ENCODE measurements around the gene KCNQ1. TPM values are rescaled to one million over a fixed set of nuclear protein-coding genes. Genes with fewer than 3 reads are reported as not detected.

Gene KCNQ1
- total and polyA plus RNA-seq, 2 donors, result 6.3 to 9.1 TPM

- 91% methylated on average over 28 of the region's 28 CpGs for WGBS
- no peak for DNase-seq (ENCODE audit: extremely low spot score)
- H3K36me3 ChIP-seq (ENCODE audit: insufficient read depth), result no peaks in the 10 kb centered on the region
- no peak overlapping the region for H3K4me3 ChIP-seq (ENCODE audit: low read depth, low read length)
- H3K4me1 ChIP-seq (ENCODE audit: insufficient read depth), result no peaks in the 10 kb centered on the region
- H3K27ac ChIP-seq (ENCODE audit: low read depth), result no peak overlapping the region
Measured at GRCh38 chr11:2731130-2732125, 286.6 kb downstream of the KCNQ1 start.

- Histone ChIP-seq H3K36me3 (ENCODE audit: insufficient read depth) (no peaks in the 10 kb centered on the region), H3K27ac (ENCODE audit: low read depth) (no peak overlapping the region), H3K4me3 (ENCODE audit: low read depth, low read length) (no peak overlapping the region), H3K4me1 (ENCODE audit: insufficient read depth) (no peaks in the 10 kb centered on the region)
- DNase-seq (ENCODE audit: extremely low spot score), result no peak
- WGBS, result 93% methylated on average over 32 of the region's 32 CpGs
Measured at GRCh38 chr11:2732261-2732939, 287.6 kb downstream of the KCNQ1 start.

- DNase-seq (ENCODE audit: extremely low spot score), result no peak
- WGBS, result 95% methylated on average over 12 of the region's 12 CpGs
Measured at GRCh38 chr11:2732940-2733628, 288.3 kb downstream of the KCNQ1 start.

GRCh38 chr11:2734181-2735052 is 289.6 kb downstream of the KCNQ1 start:
- no peaks in the 10 kb centered on the region for H3K36me3 ChIP-seq (ENCODE audit: insufficient read depth)
- H3K4me1 ChIP-seq (ENCODE audit: insufficient read depth), result no peaks in the 10 kb centered on the region
- DNase-seq (ENCODE audit: extremely low spot score), result no peak
- WGBS, result 88% methylated on average over 32 of the region's 32 CpGs
- no peak overlapping the region for H3K4me3 ChIP-seq (ENCODE audit: low read depth, low read length)
- H3K27ac ChIP-seq (ENCODE audit: low read depth), result no peak overlapping the region

More at GRCh38 chr11:2732940-2733628, 288.3 kb downstream of the KCNQ1 start:
- Histone ChIP-seq H3K4me1 (ENCODE audit: insufficient read depth) (no peaks in the 10 kb centered on the region), H3K4me3 (ENCODE audit: low read depth, low read length) (no peak overlapping the region), H3K36me3 (ENCODE audit: insufficient read depth) (no peaks in the 10 kb centered on the region), H3K27ac (ENCODE audit: low read depth) (no peak overlapping the region)

GRCh38 chr11:2735053-2735589 is 290.3 kb downstream of the KCNQ1 start:
- H3K36me3 ChIP-seq (ENCODE audit: insufficient read depth), result no peaks in the 10 kb centered on the region
- no peak for DNase-seq (ENCODE audit: extremely low spot score)
- no peaks in the 10 kb centered on the region for H3K4me1 ChIP-seq (ENCODE audit: insufficient read depth)
- H3K4me3 ChIP-seq (ENCODE audit: low read depth, low read length), result no peak overlapping the region
- 95% methylated on average over 12 of the region's 12 CpGs for WGBS
- no peak overlapping the region for H3K27ac ChIP-seq (ENCODE audit: low read depth)

- DNase-seq (ENCODE audit: extremely low spot score), result no peak
- no peak overlapping the region for H3K27ac ChIP-seq (ENCODE audit: low read depth)
- 95% methylated on average over 21 of the region's 21 CpGs for WGBS
- H3K36me3 ChIP-seq (ENCODE audit: insufficient read depth), result no peaks in the 10 kb centered on the region
- H3K4me3 ChIP-seq (ENCODE audit: low read depth, low read length), result no peak overlapping the region
- H3K4me1 ChIP-seq (ENCODE audit: insufficient read depth), result no peaks in the 10 kb centered on the region
Measured at GRCh38 chr11:2736577-2737225, 291.9 kb downstream of the KCNQ1 start.

GRCh38 chr11:2737226-2737590 is 292.4 kb downstream of the KCNQ1 start:
- no peak for DNase-seq (ENCODE audit: extremely low spot score)
- Histone ChIP-seq H3K36me3 (ENCODE audit: insufficient read depth) (no peaks in the 10 kb centered on the region), H3K4me3 (ENCODE audit: low read depth, low read length) (no peak overlapping the region), H3K27ac (ENCODE audit: low read depth) (no peak overlapping the region), H3K4me1 (ENCODE audit: insufficient read depth) (no peaks in the 10 kb centered on the region)
- 81% methylated on average over 7 of the region's 7 CpGs for WGBS

GRCh38 chr11:2737866-2738265 is 293.1 kb downstream of the KCNQ1 start:
- no peak overlapping the region for H3K4me3 ChIP-seq (ENCODE audit: low read depth, low read length)
- no peak for DNase-seq (ENCODE audit: extremely low spot score)
- WGBS, result 67% methylated on average over 5 of the region's 5 CpGs

GRCh38 chr11:2738551-2739431 is 294.0 kb downstream of the KCNQ1 start:
- H3K4me3 ChIP-seq (ENCODE audit: low read depth, low read length), result no peak overlapping the region
- H3K27ac ChIP-seq (ENCODE audit: low read depth), result no peak overlapping the region
- no peaks in the 10 kb centered on the region for H3K4me1 ChIP-seq (ENCODE audit: insufficient read depth)
- 95% methylated on average over 14 of the region's 14 CpGs for WGBS
- DNase-seq (ENCODE audit: extremely low spot score), result no peak
- no peaks in the 10 kb centered on the region for H3K36me3 ChIP-seq (ENCODE audit: insufficient read depth)

More at GRCh38 chr11:2737866-2738265, 293.1 kb downstream of the KCNQ1 start:
- Histone ChIP-seq H3K36me3 (ENCODE audit: insufficient read depth) (no peaks in the 10 kb centered on the region), H3K4me1 (ENCODE audit: insufficient read depth) (no peaks in the 10 kb centered on the region), H3K27ac (ENCODE audit: low read depth) (no peak overlapping the region)

- DNase-seq (ENCODE audit: extremely low spot score), result no peak
- WGBS, result 94% methylated on average over 18 of the region's 18 CpGs
- H3K36me3 ChIP-seq (ENCODE audit: insufficient read depth), result no peaks in the 10 kb centered on the region
- H3K27ac ChIP-seq (ENCODE audit: low read depth), result no peak overlapping the region
- H3K4me1 ChIP-seq (ENCODE audit: insufficient read depth), result no peaks in the 10 kb centered on the region
- no peak overlapping the region for H3K4me3 ChIP-seq (ENCODE audit: low read depth, low read length)
Measured at GRCh38 chr11:2739531-2740274, 294.9 kb downstream of the KCNQ1 start.

- DNase-seq (ENCODE audit: extremely low spot score), result no peak
- no peak overlapping the region for H3K27ac ChIP-seq (ENCODE audit: low read depth)
- 94% methylated on average over 17 of the region's 17 CpGs for WGBS
Measured at GRCh38 chr11:2740275-2740940, 295.6 kb downstream of the KCNQ1 start.

More at GRCh38 chr11:2740275-2740940, 295.6 kb downstream of the KCNQ1 start:
- Histone ChIP-seq H3K4me3 (ENCODE audit: low read depth, low read length) (no peak overlapping the region), H3K4me1 (ENCODE audit: insufficient read depth) (no peaks in the 10 kb centered on the region), H3K36me3 (ENCODE audit: insufficient read depth) (no peaks in the 10 kb centered on the region)

Measured in urinary bladder (tissue), 4 donors.